HG03139 (cell line): ENCODE data around the gene ZC3H7B.
"Not testable (repeated sequence)": the region's sequence is repeated elsewhere in the genome, so short reads cannot be mapped to it uniquely, and the experiment has no call there.

ENCODE experiments used
- ATAC-seq: cut with Tn5 transposase; IDR thresholded peaks from one replicate; pipeline ENCODE4 v1.9.1; 2021; ENCODE audit not compliant: unreplicated experiment

ZC3H7B gene

GRCh38 chr22:41381329-41382097 is 80.2 kb downstream of the ZC3H7B start, which contains the start of gene TEF:
Gene TEF, plus strand, starts transcription at chr22:41381942. Its CDS starts 103 bp downstream, at chr22:41382045.
- peak; percentile 76 for ATAC-seq

- ATAC-seq = peak; percentile 31
Observed at GRCh38 chr22:41382098-41382578, 80.8 kb downstream of the ZC3H7B start.

GRCh38 chr22:41382610-41383009 is 81.3 kb downstream of the ZC3H7B start:
- no peak for ATAC-seq

GRCh38 chr22:41383085-41383484 is 81.8 kb downstream of the ZC3H7B start:
- ATAC-seq = no peak

- no peak for ATAC-seq
Observed at GRCh38 chr22:41384128-41384527, 82.8 kb downstream of the ZC3H7B start.

GRCh38 chr22:41387341-41387740 is 86.0 kb downstream of the ZC3H7B start:
- no peak for ATAC-seq

- ATAC-seq = no peak
Observed at GRCh38 chr22:41394012-41394356, 92.7 kb downstream of the ZC3H7B start.

- ATAC-seq = no peak
Observed at GRCh38 chr22:41395531-41396240, 94.4 kb downstream of the ZC3H7B start.

- no peak for ATAC-seq
Observed at GRCh38 chr22:41397143-41397811, 96.0 kb downstream of the ZC3H7B start.

GRCh38 chr22:41398921-41399320 is 97.6 kb downstream of the ZC3H7B start:
- ATAC-seq = no peak

GRCh38 chr22:41401781-41402648 is 100.7 kb downstream of the ZC3H7B start:
- ATAC-seq = no peak

- not testable (repeated sequence) for ATAC-seq
Observed at GRCh38 chr22:41402851-41403250, 101.5 kb downstream of the ZC3H7B start.

- no peak for ATAC-seq
Observed at GRCh38 chr22:41403532-41404318, 102.4 kb downstream of the ZC3H7B start.

GRCh38 chr22:41405588-41405987 is 104.3 kb downstream of the ZC3H7B start:
- ATAC-seq = no peak

- no peak for ATAC-seq
Observed at GRCh38 chr22:41406410-41406809, 105.1 kb downstream of the ZC3H7B start.

GRCh38 chr22:41407433-41407832 is 106.1 kb downstream of the ZC3H7B start:
- ATAC-seq = no peak

GRCh38 chr22:41408665-41409064 is 107.3 kb downstream of the ZC3H7B start:
- no peak for ATAC-seq
